Hematopoietic multipotent progenitor cell treated with erythropoietin and hydrocortisone succinate and interleukin-3 and kit ligand, for 6 days (in vitro differentiated cells): Measurements from ENCODE around the gene HAVCR1.

Source experiments
- DNase-seq: peaks from one replicate; pipeline ENCODE4 v3.0.0-alpha.2; 2015

HAVCR1 gene

GRCh38 chr5:156984064-156984463 is 74.9 kb downstream of the HAVCR1 start:
- DNase-seq, result no peak

- DNase-seq, result peak; percentile 16
These were observed 77.4 kb downstream of the HAVCR1 start for GRCh38 chr5:156981481-156981880.
